GM10266 (cell line): ENCODE measurements around the gene HOXD1.

Experiments
- DNase-seq: peaks from one replicate; pipeline ENCODE4 v3.0.0; 2012; ENCODE audit errors: extremely low spot score
- TF ChIP-seq, protein P1 (sequence below): IDR thresholded peaks from 2 replicates; pipeline ENCODE4 v1.5.1; 2012; ENCODE audit warnings: mild to moderate bottlenecking, low read depth; ENCODE audit not compliant: control insufficient read depth, insufficient read depth; ENCODE audit errors: missing control alignments

Gene HOXD1

GRCh38 chr2:176170602-176171305, 17.7 kb upstream of the HOXD1 start:
- TF ChIP-seq, protein P1, sequence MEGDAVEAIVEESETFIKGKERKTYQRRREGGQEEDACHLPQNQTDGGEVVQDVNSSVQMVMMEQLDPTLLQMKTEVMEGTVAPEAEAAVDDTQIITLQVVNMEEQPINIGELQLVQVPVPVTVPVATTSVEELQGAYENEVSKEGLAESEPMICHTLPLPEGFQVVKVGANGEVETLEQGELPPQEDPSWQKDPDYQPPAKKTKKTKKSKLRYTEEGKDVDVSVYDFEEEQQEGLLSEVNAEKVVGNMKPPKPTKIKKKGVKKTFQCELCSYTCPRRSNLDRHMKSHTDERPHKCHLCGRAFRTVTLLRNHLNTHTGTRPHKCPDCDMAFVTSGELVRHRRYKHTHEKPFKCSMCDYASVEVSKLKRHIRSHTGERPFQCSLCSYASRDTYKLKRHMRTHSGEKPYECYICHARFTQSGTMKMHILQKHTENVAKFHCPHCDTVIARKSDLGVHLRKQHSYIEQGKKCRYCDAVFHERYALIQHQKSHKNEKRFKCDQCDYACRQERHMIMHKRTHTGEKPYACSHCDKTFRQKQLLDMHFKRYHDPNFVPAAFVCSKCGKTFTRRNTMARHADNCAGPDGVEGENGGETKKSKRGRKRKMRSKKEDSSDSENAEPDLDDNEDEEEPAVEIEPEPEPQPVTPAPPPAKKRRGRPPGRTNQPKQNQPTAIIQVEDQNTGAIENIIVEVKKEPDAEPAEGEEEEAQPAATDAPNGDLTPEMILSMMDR = no peak
- no peak for DNase-seq

- no peak for DNase-seq
- TF ChIP-seq, protein P1 = no peak
Observed at GRCh38 chr2:176171351-176172006, 17.0 kb upstream of the HOXD1 start.

DNA sequence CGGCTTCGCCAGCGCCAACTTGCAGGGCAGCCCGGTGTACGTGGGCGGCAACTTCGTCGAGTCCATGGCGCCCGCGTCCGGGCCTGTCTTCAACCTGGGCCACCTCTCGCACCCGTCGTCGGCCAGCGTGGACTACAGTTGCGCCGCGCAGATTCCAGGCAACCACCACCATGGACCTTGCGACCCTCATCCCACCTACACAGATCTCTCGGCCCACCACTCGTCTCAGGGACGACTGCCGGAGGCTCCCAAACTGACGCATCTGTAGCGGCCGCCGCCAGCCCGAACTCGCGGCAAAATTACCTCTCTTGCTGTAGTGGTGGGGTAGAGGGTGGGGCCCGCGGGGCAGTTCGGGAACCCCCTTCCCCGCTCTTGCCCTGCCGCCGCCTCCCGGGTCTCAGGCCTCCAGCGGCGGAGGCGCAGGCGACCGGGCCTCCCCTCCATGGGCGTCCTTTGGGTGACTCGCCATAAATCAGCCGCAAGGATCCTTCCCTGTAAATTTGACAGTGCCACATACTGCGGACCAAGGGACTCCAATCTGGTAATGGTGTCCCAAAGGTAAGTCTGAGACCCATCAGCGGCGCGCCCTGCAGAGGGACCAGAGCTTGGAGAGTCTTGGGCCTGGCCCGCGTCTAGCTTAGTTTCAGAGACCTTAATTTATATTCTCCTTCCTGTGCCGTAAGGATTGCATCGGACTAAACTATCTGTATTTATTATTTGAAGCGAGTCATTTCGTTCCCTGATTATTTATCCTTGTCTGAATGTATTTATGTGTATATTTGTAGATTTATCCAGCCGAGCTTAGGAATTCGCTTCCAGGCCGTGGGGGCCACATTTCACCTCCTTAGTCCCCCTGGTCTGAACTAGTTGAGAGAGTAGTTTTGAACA, 16.2 kb upstream of the HOXD1 start:
- DNase-seq = no peak
- TF ChIP-seq, protein P1 = no peak

DNA sequence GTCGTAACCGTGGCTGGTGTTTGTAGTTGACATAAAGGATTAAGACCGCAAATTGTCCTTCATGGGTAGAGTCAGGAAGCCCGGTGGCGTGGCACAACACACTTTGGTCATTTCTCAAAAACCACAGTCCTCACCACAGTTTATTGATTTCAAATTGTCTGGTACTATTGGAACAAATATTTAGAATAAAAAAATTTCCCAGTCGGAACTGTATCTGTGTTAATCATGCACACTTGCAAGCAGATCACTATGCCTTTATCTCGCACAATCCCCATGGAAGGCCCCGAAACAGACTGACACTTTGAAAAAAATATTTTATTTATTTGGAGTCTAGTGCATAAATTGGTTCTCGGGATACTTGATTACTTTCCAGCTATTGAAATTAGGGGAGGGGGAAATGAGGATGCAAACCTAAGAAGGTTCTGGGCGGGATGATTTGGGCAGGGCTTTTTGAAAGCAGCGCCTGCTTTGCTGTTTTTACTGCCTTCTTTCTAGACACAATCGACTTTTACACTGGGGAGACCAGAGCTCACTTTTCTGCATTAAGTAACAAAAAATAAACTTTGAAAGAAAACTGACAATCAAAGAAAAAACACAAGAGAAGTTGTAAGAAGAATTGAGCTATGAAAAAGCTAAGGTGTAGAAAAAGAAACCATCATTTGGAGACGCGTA, 15.4 kb upstream of the HOXD1 start:
- DNase-seq = no peak
- TF ChIP-seq, protein P1 = no peak

- TF ChIP-seq, protein P1 = no peak
- no peak for DNase-seq
Observed at GRCh38 chr2:176173567-176174381, 14.7 kb upstream of the HOXD1 start.

GRCh38 chr2:176174382-176174823, 14.1 kb upstream of the HOXD1 start:
- TF ChIP-seq, protein P1 = no peak
- DNase-seq = no peak
